ENCODE data around the gene TBXT. TPM values are rescaled to one million over a fixed set of nuclear protein-coding genes. Genes with fewer than 3 reads are reported as not detected.

TBXT gene
- total and polyA plus RNA-seq, 2 of the 13 experiments (the other 11 are each of a cell fraction or from before 2014, with no cell fraction given), result not detected

GRCh38 chr6:166172546-166172945, 4.9 kb upstream of the TBXT start:
- Histone ChIP-seq H3K4me3 (replicated peaks in 1 of 3; ENCODE audit: insufficient read depth in 1 of 3, low read depth in 2 of 3, low read length in 3 of 3) (no peak overlapping the region), H3K4me1 (ENCODE audit: insufficient read depth, low read length) (no peaks in the 10 kb centered on the region), H3K27me3 (ENCODE audit: control insufficient read depth in 1 of 2, insufficient read depth in 2 of 2, low read length in 2 of 2) (peaks cover 11 to 69% of the 10 kb centered on the region in 2 experiments), H3K36me3 (replicated peaks in 1 of 2; ENCODE audit: control insufficient read depth in 1 of 2, insufficient read depth in 2 of 2, low read length in 2 of 2) (no peaks in the 10 kb centered on the region), H4K20me1 (ENCODE audit: insufficient read depth, low read length) (no peaks in the 10 kb centered on the region; the same call in 1 of the 2 replicates), H2AFZ (ENCODE audit: low read length) (no peak overlapping the region), H3K79me2 (ENCODE audit: insufficient read depth, low read length) (no peaks in the 10 kb centered on the region), H3K27ac (ENCODE audit: extremely low read length, insufficient read depth, low read length) (no peak overlapping the region), H3K9ac (ENCODE audit: insufficient read depth, low read depth, low read length) (no peak overlapping the region), H3K9me3 (ENCODE audit: low read length) (no peaks in the 10 kb centered on the region), H3K4me2 (ENCODE audit: low read depth, low read length) (no peak overlapping the region)
- DNase-seq (ENCODE audit: low spot score) (no peak), FAIRE-seq (no peak), ATAC-seq (no peak)
- TF ChIP-seq XRCC5 (optimal IDR thresholded peaks at IDR 0.05; ENCODE audit: low read length) (no peak), ZNF678 (CRISPR knock-in tag; IDR thresholded peaks at IDR 0.05) (no peak), DNMT3B (CRISPR knock-in tag; conservative IDR thresholded peaks at IDR 0.05) (no peak)
- TF ChIP-seq, protein P1, sequence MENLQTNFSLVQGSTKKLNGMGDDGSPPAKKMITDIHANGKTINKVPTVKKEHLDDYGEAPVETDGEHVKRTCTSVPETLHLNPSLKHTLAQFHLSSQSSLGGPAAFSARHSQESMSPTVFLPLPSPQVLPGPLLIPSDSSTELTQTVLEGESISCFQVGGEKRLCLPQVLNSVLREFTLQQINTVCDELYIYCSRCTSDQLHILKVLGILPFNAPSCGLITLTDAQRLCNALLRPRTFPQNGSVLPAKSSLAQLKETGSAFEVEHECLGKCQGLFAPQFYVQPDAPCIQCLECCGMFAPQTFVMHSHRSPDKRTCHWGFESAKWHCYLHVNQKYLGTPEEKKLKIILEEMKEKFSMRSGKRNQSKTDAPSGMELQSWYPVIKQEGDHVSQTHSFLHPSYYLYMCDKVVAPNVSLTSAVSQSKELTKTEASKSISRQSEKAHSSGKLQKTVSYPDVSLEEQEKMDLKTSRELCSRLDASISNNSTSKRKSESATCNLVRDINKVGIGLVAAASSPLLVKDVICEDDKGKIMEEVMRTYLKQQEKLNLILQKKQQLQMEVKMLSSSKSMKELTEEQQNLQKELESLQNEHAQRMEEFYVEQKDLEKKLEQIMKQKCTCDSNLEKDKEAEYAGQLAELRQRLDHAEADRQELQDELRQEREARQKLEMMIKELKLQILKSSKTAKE (CRISPR knock-in tag; IDR thresholded peaks at IDR 0.05; ENCODE audit: borderline replicate concordance), result no peak
- POLR2A ChIA-PET, result no interaction called here
- 35% methylated on average over 3 of the region's 3 CpGs for WGBS (ENCODE audit: low lambda C conversion rate)
- CTCF ChIA-PET (ENCODE audit: low intra/inter-chr PET ratio, low total read pairs), result no interaction called here
- no TSS peak for BruUV-seq (replicated peaks)
- intact Hi-C loops (cut with micrococcal nuclease; ENCODE audit: unreplicated experiment), result no loop called here
- in situ Hi-C loops (cut with HindIII; ENCODE audit: extremely low pct_ligation_motif_present, low pct_unique_long_range_greater_than_20kb), result no loop called here

DNA sequence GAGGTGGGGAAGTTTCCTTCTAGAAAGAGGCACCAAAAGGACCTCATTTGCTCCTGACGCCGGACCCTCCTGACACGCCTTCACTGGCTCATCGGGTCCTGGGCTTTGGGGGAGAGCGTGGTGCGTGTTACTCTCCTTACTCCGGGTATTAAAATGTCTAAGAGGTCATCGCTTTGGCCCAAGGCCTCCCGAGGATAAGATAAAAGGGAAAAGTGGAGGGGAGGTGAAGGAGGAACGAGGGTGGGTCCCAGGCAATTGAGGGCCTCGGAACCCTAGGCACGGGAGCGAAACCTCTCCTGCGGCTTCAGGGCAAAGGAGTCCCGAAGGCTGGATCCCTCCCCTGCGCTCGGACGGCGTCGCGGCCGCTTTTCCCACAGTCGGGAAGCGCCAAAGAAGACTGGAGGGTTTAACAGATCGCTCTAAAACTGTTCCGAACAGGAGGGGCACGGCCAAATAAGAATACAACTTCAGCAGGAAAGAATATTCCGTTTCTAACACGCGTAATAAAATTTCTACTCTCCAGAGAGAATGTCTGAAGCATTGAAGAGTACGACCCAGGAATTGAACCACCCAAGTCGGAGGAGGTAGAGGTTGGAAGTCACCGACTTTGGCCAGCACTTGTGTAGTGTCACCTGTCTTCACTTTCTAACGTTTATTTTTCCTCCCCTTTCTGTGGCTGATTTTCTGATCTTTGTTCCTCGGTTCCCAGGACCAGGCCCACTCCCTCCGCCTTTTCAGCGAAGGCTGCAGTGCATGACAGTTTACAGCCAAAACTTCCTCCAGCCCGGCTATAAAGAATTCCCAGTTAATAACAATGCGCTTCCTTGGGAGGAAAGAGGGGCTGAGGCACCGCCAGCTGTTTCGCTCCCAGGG, 2.1 kb upstream of the TBXT start:
- Histone ChIP-seq H2AFZ (ENCODE audit: low read length) (no peak overlapping the region), H3K9me3 (ENCODE audit: low read length) (no peaks in the 10 kb centered on the region), H3K4me1 (ENCODE audit: insufficient read depth, low read length) (no peaks in the 10 kb centered on the region), H4K20me1 (ENCODE audit: insufficient read depth, low read length) (no peaks in the 10 kb centered on the region), H3K4me3 (replicated peaks in 1 of 3; ENCODE audit: insufficient read depth in 1 of 3, low read depth in 2 of 3, low read length in 3 of 3) (no peak overlapping the region), H3K27me3 (ENCODE audit: control insufficient read depth in 1 of 2, insufficient read depth in 2 of 2, low read length in 2 of 2) (peaks cover 24 to 86% of the 10 kb centered on the region in 2 experiments), H3K9ac (ENCODE audit: insufficient read depth, low read depth, low read length) (no peak overlapping the region), H3K4me2 (ENCODE audit: low read depth, low read length) (no peak overlapping the region), H3K79me2 (ENCODE audit: insufficient read depth, low read length) (no peaks in the 10 kb centered on the region), H3K36me3 (replicated peaks in 1 of 2; ENCODE audit: control insufficient read depth in 1 of 2, insufficient read depth in 2 of 2, low read length in 2 of 2) (no peaks in the 10 kb centered on the region), H3K27ac (ENCODE audit: extremely low read length, insufficient read depth, low read length) (no peak overlapping the region)
- DNase-seq (ENCODE audit: low spot score), result no peak
- no TSS peak for BruUV-seq (replicated peaks)
- 28% methylated on average over 41 of the region's 41 CpGs for WGBS (ENCODE audit: low lambda C conversion rate)
- intact Hi-C loops (cut with micrococcal nuclease; ENCODE audit: unreplicated experiment), result no loop called here
- FAIRE-seq, result no peak
- ChIA-PET POLR2A (no interaction called here), CTCF (ENCODE audit: low intra/inter-chr PET ratio, low total read pairs) (no interaction called here)
- ATAC-seq, result no peak
- in situ Hi-C loops (cut with HindIII; ENCODE audit: extremely low pct_ligation_motif_present, low pct_unique_long_range_greater_than_20kb), result no loop called here
- TF ChIP-seq, protein P2, sequence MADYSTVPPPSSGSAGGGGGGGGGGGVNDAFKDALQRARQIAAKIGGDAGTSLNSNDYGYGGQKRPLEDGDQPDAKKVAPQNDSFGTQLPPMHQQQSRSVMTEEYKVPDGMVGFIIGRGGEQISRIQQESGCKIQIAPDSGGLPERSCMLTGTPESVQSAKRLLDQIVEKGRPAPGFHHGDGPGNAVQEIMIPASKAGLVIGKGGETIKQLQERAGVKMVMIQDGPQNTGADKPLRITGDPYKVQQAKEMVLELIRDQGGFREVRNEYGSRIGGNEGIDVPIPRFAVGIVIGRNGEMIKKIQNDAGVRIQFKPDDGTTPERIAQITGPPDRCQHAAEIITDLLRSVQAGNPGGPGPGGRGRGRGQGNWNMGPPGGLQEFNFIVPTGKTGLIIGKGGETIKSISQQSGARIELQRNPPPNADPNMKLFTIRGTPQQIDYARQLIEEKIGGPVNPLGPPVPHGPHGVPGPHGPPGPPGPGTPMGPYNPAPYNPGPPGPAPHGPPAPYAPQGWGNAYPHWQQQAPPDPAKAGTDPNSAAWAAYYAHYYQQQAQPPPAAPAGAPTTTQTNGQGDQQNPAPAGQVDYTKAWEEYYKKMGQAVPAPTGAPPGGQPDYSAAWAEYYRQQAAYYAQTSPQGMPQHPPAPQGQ (CRISPR knock-in tag; IDR thresholded peaks at IDR 0.05; ENCODE audit: borderline replicate concordance), result no peak
- TF ChIP-seq ZFX (CRISPR knock-in tag; IDR thresholded peaks at IDR 0.05; ENCODE audit: low read depth) (no peak), CREB3 (CRISPR knock-in tag; IDR thresholded peaks at IDR 0.05) (no peak), ZNF740 (CRISPR knock-in tag; IDR thresholded peaks at IDR 0.05) (no peak), RORA (CRISPR knock-in tag; IDR thresholded peaks at IDR 0.05) (no peak), CBX5 (CRISPR knock-in tag; IDR thresholded peaks at IDR 0.05; ENCODE audit: borderline replicate concordance) (no peak), EZH2 (conservative IDR thresholded peaks at IDR 0.05; ENCODE audit: low read depth, low read length) (peak; percentile 85; the same call in 1 of the 2 replicates)
